KMS-11 (cell line): ENCODE measurements around the gene ADAM23.

Experiments used
- H2AFZ ChIP-seq: fragments of 200-600 bp; sonication (generic); 2 replicates; pipeline ENCODE4 v1.6.1; 2016; ENCODE audit warnings: antibody characterized with exemption, mixed run types, low read depth
- H3K27ac ChIP-seq: fragments of 200-600 bp; sonication (generic); 2 replicates; pipeline ENCODE4 v1.6.1; 2016; ENCODE audit warnings: mild to moderate bottlenecking, mixed run types
- H3K27me3 ChIP-seq: fragments of 200-600 bp; sonication (generic); 2 replicates; pipeline ENCODE4 v1.6.1; 2017; ENCODE audit warnings: mild to moderate bottlenecking, low read depth, mixed run types, moderate library complexity; ENCODE audit not compliant: insufficient read depth
- H3K36me3 ChIP-seq: fragments of 200-600 bp; sonication (generic); 2 replicates; pipeline ENCODE4 v1.6.1; 2017; ENCODE audit warnings: mild to moderate bottlenecking, mixed run types; ENCODE audit not compliant: insufficient read depth
- H3K4me1 ChIP-seq: fragments of 200-600 bp; sonication (generic); 2 replicates; pipeline ENCODE4 v1.6.1; 2016; ENCODE audit warnings: mild to moderate bottlenecking, low read depth, mixed run types; ENCODE audit not compliant: poor library complexity, severe bottlenecking
- H3K4me2 ChIP-seq: fragments of 200-600 bp; sonication (generic); 2 replicates; pipeline ENCODE4 v1.7.0; 2016; ENCODE audit warnings: mild to moderate bottlenecking, mixed run types
- H3K4me3 ChIP-seq: fragments of 200-600 bp; sonication (generic); IDR thresholded peaks from 2 replicates; pipeline ENCODE4 v1.6.1; 2017; ENCODE audit warnings: low read depth, low read length, mixed read lengths; ENCODE audit not compliant: insufficient read depth
- H3K79me2 ChIP-seq: fragments of 200-600 bp; sonication (generic); 2 replicates; pipeline ENCODE4 v1.6.1; 2016; ENCODE audit warnings: low read depth, mixed run types; ENCODE audit not compliant: insufficient read depth
- H3K9ac ChIP-seq: fragments of 200-600 bp; sonication (generic); 2 replicates; pipeline ENCODE4 v1.6.1; 2016; ENCODE audit warnings: mild to moderate bottlenecking, mixed run types
- H4K20me1 ChIP-seq: fragments of 200-600 bp; sonication (generic); 2 replicates; pipeline ENCODE4 v1.6.1; 2016; ENCODE audit warnings: mild to moderate bottlenecking, mixed run types; ENCODE audit not compliant: insufficient read depth
- CTCF ChIP-seq: fragments of 200-600 bp; sonication (generic); conservative IDR thresholded peaks from 2 replicates; pipeline ENCODE4 v1.6.1; 2017; ENCODE audit warnings: low read depth, mild to moderate bottlenecking, antibody characterized with exemption, low read length, moderate library complexity, mixed read lengths

ADAM23 gene

GRCh38 chr2:206456078-206456754 is 12.9 kb downstream of the ADAM23 start:
- H3K4me2 ChIP-seq, result peak overlapping the region; percentile 91
- H3K27me3 ChIP-seq, result no peaks in the 10 kb centered on the region
- H3K36me3 ChIP-seq, result no peaks in the 10 kb centered on the region
- peaks cover 51% of the 10 kb centered on the region for H3K4me1 ChIP-seq
- H3K4me3 ChIP-seq, result no peak overlapping the region
- TF ChIP-seq CTCF, result no peak
- H3K79me2 ChIP-seq, result no peaks in the 10 kb centered on the region
- peak overlapping the region; percentile 38; the same call in 1 of the 2 replicates for H3K27ac ChIP-seq
- no peaks in the 10 kb centered on the region for H4K20me1 ChIP-seq
- H3K9ac ChIP-seq, result no peak overlapping the region
- no peak overlapping the region for H2AFZ ChIP-seq

- H3K27ac ChIP-seq, result peak overlapping the region; percentile 38; the same call in 1 of the 2 replicates
- no peaks in the 10 kb centered on the region for H3K27me3 ChIP-seq
- peak overlapping the region; percentile 91 for H3K4me2 ChIP-seq
- no peak overlapping the region for H3K9ac ChIP-seq
- H3K36me3 ChIP-seq, result no peaks in the 10 kb centered on the region
- no peak overlapping the region for H3K4me3 ChIP-seq
- no peaks in the 10 kb centered on the region for H4K20me1 ChIP-seq
- H3K4me1 ChIP-seq, result peaks cover 49% of the 10 kb centered on the region
- TF ChIP-seq CTCF, result no peak
- no peak overlapping the region for H2AFZ ChIP-seq
- no peaks in the 10 kb centered on the region for H3K79me2 ChIP-seq
Observed at GRCh38 chr2:206457188-206457634, 13.9 kb downstream of the ADAM23 start.

- H3K4me3 ChIP-seq, result no peak overlapping the region
- H3K4me1 ChIP-seq, result peaks cover 20% of the 10 kb centered on the region
- H3K27ac ChIP-seq, result no peak overlapping the region
- no peaks in the 10 kb centered on the region for H4K20me1 ChIP-seq
- no peak for TF ChIP-seq CTCF
- no peak overlapping the region for H2AFZ ChIP-seq
- no peak overlapping the region for H3K4me2 ChIP-seq
- no peaks in the 10 kb centered on the region for H3K36me3 ChIP-seq
- H3K27me3 ChIP-seq, result no peaks in the 10 kb centered on the region
- H3K79me2 ChIP-seq, result no peaks in the 10 kb centered on the region
- H3K9ac ChIP-seq, result no peak overlapping the region
Observed at GRCh38 chr2:206462240-206462854, 19.0 kb downstream of the ADAM23 start.

- no peaks in the 10 kb centered on the region for H3K79me2 ChIP-seq
- TF ChIP-seq CTCF, result no peak
- no peak overlapping the region for H3K9ac ChIP-seq
- peaks cover 7% of the 10 kb centered on the region for H3K4me1 ChIP-seq
- H4K20me1 ChIP-seq, result no peaks in the 10 kb centered on the region
- H3K27me3 ChIP-seq, result no peaks in the 10 kb centered on the region
- H3K4me2 ChIP-seq, result no peak overlapping the region
- no peak overlapping the region for H3K4me3 ChIP-seq
- H3K36me3 ChIP-seq, result no peaks in the 10 kb centered on the region
- H2AFZ ChIP-seq, result no peak overlapping the region
- no peak overlapping the region for H3K27ac ChIP-seq
Observed at GRCh38 chr2:206463685-206464084, 20.4 kb downstream of the ADAM23 start.
